A673 (cell line): ENCODE data around the gene MDFIC2. TPM values are rescaled to one million over a fixed set of nuclear protein-coding genes. Genes with fewer than 3 reads are reported as not detected.

ENCODE experiments used
- Bru-seq: library from RNA; stranded (reverse); fragments of 400-500 nt; gene quantifications from one replicate; lab custom pipeline; 2021; lab: Mats Ljungman, UMichigan
- BruChase-seq, 2 experiments: library from RNA; stranded (reverse); fragments of 400-500 nt; gene quantifications; one replicate each; lab custom pipeline; 2021; lab: Mats Ljungman, UMichigan
- BruUV-seq: library from RNA; stranded (reverse); fragments of 400-500 nt; replicated peaks from 2 replicates; lab custom pipeline; 2021; lab: Mats Ljungman, UMichigan
- CTCF ChIA-PET: fragments of 300-600 bp; sonication (Branson Sonifier 250); formaldehyde crosslinking; loops from one replicate; lab custom pipeline; 2022; ENCODE audit warnings: antibody characterized with exemption; lab: Charles Lee
- POLR2A ChIA-PET: fragments of 300-600 bp; sonication (Branson Sonifier 250); formaldehyde crosslinking; loops from one replicate; lab custom pipeline; 2022; ENCODE audit warnings: antibody characterized with exemption; ENCODE audit not compliant: low non-redundant PET; lab: Charles Lee
- DNase-seq: peaks from one replicate; pipeline ENCODE4 v3.0.0-alpha.2; 2015; ENCODE audit warnings: low spot score
- H3K27ac ChIP-seq: fragments of 200-600 bp; sonication (generic); 2 replicates; pipeline ENCODE4 v1.5.1; 2016; ENCODE audit warnings: mixed run types, low read depth, mild to moderate bottlenecking, mixed read lengths, antibody characterized with exemption, low read length; ENCODE audit not compliant: poor library complexity, severe bottlenecking
- H3K27me3 ChIP-seq: fragments of 200-600 bp; sonication (generic); replicated peaks from 2 replicates; pipeline ENCODE4 v1.6.1; 2017; ENCODE audit warnings: mixed run types, low read depth, mild to moderate bottlenecking, mixed read lengths, antibody characterized with exemption, low read length; ENCODE audit not compliant: insufficient read depth, poor library complexity
- H3K36me3 ChIP-seq: fragments of 200-600 bp; sonication (generic); 2 replicates; pipeline ENCODE4 v1.6.1; 2016; ENCODE audit warnings: mixed run types, mild to moderate bottlenecking, mixed read lengths, antibody characterized with exemption, low read length; ENCODE audit not compliant: insufficient read depth, poor library complexity, severe bottlenecking
- H3K4me1 ChIP-seq: fragments of 200-600 bp; sonication (generic); 2 replicates; pipeline ENCODE4 v1.6.1; 2017; ENCODE audit warnings: mixed run types, mild to moderate bottlenecking, mixed read lengths, antibody characterized with exemption, low read length; ENCODE audit not compliant: insufficient read depth, poor library complexity, severe bottlenecking
- H3K4me3 ChIP-seq: fragments of 200-600 bp; sonication (generic); 2 replicates; pipeline ENCODE4 v1.5.1; 2016; ENCODE audit warnings: low read depth, mixed run types, mild to moderate bottlenecking, mixed read lengths, low read length; ENCODE audit not compliant: poor library complexity, severe bottlenecking
- H3K9me3 ChIP-seq: fragments of 200-600 bp; sonication (generic); 2 replicates; pipeline ENCODE4 v1.6.1; 2016; ENCODE audit warnings: mixed run types, low read depth, mild to moderate bottlenecking, mixed read lengths, antibody characterized with exemption, low read length; ENCODE audit not compliant: poor library complexity, severe bottlenecking
- EZH2 ChIP-seq: fragments of 200-600 bp; sonication (generic); IDR thresholded peaks from 2 replicates; pipeline ENCODE4 v1.6.1; 2017; ENCODE audit warnings: borderline replicate concordance, low read depth, mild to moderate bottlenecking, mixed read lengths, antibody characterized with exemption, low read length; ENCODE audit not compliant: poor library complexity, severe bottlenecking
- intact Hi-C: fragments of 100-400 bp; cut with micrococcal nuclease; formaldehyde crosslinking; loops from one replicate; pipeline ENCODE4 v1.10.0; 2022; ENCODE audit not compliant: unreplicated experiment
- long read RNA-seq: library from polyadenylated mRNA; stranded (forward); transcript quantifications from one replicate; pipeline ENCODE4 v2.0.0, GENCODE V29; 2022
- total RNA-seq: library from RNA; stranded (reverse); gene quantifications from 2 replicates; pipeline ENCODE4 v1.2.3, GENCODE V29; 2021
- TF ChIP-seq, protein P1 (sequence below): fragments of 300-800, 200-600 bp; sonication (generic); conservative IDR thresholded peaks from 2 replicates; pipeline ENCODE4 v1.5.1; 2017; ENCODE audit warnings: low read depth, mild to moderate bottlenecking, antibody characterized with exemption, low read length, moderate library complexity, mixed read lengths

The MDFIC2 gene
- total RNA-seq (not detected in 2 replicates), Bru-seq, nascent RNA (percentile 1 among the genes with signal in this experiment), BruChase-seq, experiment 1, labeled RNA remaining after a 2-hour chase (percentile 0 among the genes with signal in this experiment), BruChase-seq, experiment 2, labeled RNA remaining after a 6-hour chase (percentile 0 among the genes with signal in this experiment)
- long read RNA-seq = 0 reads

DNA sequence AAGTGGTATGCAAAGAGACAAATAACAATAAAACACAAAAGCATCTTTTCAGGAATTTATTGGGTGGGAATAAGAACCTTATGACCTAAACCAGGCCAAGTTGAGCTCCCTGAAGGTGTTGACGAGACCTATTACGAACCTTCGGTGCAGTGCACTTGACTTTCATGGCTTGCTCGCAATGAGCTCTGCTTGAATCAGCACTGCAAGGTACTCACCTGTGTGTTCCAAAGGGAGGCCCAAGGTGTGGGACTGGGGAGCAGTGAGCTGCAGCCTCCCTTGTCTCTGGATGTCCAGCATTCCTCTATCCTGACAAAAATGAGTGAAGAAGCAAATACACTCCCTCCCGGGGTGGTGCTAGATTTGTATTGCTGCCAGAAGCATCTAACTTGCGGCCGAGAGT is at the start of gene MDFIC2:
Gene MDFIC2, minus strand, starts transcription at position 303 of the 400 bp plus-strand sequence. CDS start 665 bp downstream, outside the sequence.
- BruUV-seq = no TSS peak
- ChIA-PET POLR2A (no interaction called here), CTCF (no interaction called here)
- H3K4me3 ChIP-seq = no peak within 1 kb of the TSS
- no peaks in the 10 kb centered on the region for H3K4me1 ChIP-seq
- H3K27me3 ChIP-seq = no peaks in the 10 kb centered on the region
- H3K27ac ChIP-seq = no peak within 1 kb of the TSS
- intact Hi-C loops = no loop called here
- no peak for DNase-seq
- no peaks in the 10 kb centered on the region for H3K36me3 ChIP-seq
- H3K9me3 ChIP-seq = no peaks in the 10 kb centered on the region
- no peak for TF ChIP-seq EZH2
- TF ChIP-seq, protein P1, sequence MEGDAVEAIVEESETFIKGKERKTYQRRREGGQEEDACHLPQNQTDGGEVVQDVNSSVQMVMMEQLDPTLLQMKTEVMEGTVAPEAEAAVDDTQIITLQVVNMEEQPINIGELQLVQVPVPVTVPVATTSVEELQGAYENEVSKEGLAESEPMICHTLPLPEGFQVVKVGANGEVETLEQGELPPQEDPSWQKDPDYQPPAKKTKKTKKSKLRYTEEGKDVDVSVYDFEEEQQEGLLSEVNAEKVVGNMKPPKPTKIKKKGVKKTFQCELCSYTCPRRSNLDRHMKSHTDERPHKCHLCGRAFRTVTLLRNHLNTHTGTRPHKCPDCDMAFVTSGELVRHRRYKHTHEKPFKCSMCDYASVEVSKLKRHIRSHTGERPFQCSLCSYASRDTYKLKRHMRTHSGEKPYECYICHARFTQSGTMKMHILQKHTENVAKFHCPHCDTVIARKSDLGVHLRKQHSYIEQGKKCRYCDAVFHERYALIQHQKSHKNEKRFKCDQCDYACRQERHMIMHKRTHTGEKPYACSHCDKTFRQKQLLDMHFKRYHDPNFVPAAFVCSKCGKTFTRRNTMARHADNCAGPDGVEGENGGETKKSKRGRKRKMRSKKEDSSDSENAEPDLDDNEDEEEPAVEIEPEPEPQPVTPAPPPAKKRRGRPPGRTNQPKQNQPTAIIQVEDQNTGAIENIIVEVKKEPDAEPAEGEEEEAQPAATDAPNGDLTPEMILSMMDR = no peak

DNA sequence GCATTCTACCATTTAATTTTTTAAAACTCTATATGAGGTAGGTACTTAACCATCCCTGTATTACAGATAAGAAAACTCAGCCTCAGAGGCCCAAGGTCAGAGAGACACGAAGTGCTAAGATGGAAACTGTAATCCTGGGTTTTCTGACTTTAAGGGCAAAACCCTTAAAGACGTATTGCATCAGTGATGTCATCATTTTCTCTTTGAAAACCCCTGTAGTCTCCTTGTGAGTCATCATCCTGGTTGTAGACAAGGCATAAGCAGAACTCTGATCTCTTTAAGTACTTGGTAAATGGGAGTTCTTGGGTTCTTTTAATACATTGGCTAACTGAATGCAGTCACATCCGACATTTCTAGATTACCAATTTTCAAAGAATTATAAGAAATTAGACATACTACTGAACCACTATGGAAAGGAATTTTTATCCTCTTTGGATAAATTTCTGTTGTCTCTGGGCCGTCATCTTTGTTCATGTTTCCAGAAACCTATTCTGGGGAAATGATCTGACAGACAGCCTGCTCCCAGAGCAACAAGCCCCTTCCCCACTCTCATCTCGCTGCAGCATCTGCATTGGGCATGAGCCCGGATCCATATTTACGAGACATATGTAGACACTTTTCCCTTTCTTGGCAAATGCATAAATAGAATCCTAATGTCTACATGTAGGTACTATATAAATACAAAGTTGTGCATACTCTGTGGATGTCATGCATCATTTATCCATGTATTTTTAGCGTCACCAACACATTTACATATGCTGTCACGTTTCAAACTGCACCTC is 48.7 kb upstream of the MDFIC2 start:
- no peak for TF ChIP-seq EZH2
- TF ChIP-seq, protein P1 = no peak
- Histone ChIP-seq H3K27me3 (no peaks in the 10 kb centered on the region), H3K4me3 (no peak overlapping the region), H3K9me3 (no peaks in the 10 kb centered on the region), H3K4me1 (no peaks in the 10 kb centered on the region), H3K36me3 (no peaks in the 10 kb centered on the region), H3K27ac (no peak overlapping the region)
- CTCF ChIA-PET = no interaction called here
- intact Hi-C loops = loop anchor here (5.0 kb wide), 1 partner anchor 244 kb away; no protein-coding TSS in a partner anchor
- BruUV-seq = no TSS peak
- peak; percentile 21 for DNase-seq
- POLR2A ChIA-PET = no interaction called here

DNA sequence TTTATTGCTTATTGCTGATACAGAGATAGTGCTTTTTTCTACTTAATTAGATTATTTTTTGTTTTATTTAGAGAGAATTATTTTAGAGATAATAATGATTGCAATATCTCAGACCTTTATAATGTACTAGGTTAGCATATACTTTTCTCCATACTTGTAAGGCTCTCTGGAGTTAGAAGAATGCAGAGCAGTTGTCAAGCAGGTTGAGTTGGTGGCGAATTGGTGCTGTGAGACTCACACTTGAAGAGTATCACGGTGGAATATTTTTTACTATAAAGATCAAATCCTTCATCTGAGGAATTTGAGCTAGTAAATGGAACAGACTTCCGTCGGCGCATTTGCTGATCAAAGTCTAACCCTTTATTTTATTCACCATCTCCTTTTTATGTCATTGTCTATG is 47.3 kb upstream of the MDFIC2 start:
- H3K4me3 ChIP-seq = no peak overlapping the region
- H3K27ac ChIP-seq = no peak overlapping the region
- ChIA-PET POLR2A (no interaction called here), CTCF (no interaction called here)
- intact Hi-C loops = loop anchor here (5.0 to 10.0 kb wide), 2 partner anchors 242 to 265 kb away; no protein-coding TSS in a partner anchor
- H3K4me1 ChIP-seq = no peaks in the 10 kb centered on the region
- no peaks in the 10 kb centered on the region for H3K27me3 ChIP-seq
- BruUV-seq = no TSS peak
- TF ChIP-seq, protein P1 = no peak
- no peak for TF ChIP-seq EZH2
- no peaks in the 10 kb centered on the region for H3K9me3 ChIP-seq
- H3K36me3 ChIP-seq = no peaks in the 10 kb centered on the region
- DNase-seq = no peak
